Kidney (tissue), 14 donors: ENCODE results near the gene PGAP6. TPM values are rescaled to one million over a fixed set of nuclear protein-coding genes. Genes with fewer than 3 reads are reported as not detected.
A peak's percentile ranks its signal among the peaks of the same experiment; 100 is the strongest.

ENCODE experiments used
- DNase-seq, 5 donors: peaks; one replicate each; pipeline ENCODE4 v3.0.0-alpha.2; 2013 to 2020
- FAIRE-seq: peaks from 2 replicates; lab custom pipeline; 2012; peaks lifted over from hg19 to GRCh38; lab: Jason Lieb, UNC
- H3K27ac ChIP-seq, 2 donors: one replicate each; pipeline ENCODE4 v1.7.0; 2013; ENCODE audit warnings: low read depth in 2 of 2, low read length in 2 of 2, inconsistent platforms in 1 of 2
- H3K27me3 ChIP-seq: one replicate; pipeline ENCODE4 v1.7.1; 2013; ENCODE audit warnings: low read length, inconsistent platforms; ENCODE audit not compliant: control insufficient read depth, insufficient read depth
- H3K36me3 ChIP-seq, 3 donors: one replicate each; pipeline versions ENCODE4 v1.7.0 to v1.7.1; 2013; ENCODE audit warnings: low read length in 3 of 3, control low read depth in 1 of 3, inconsistent platforms in 1 of 3; ENCODE audit not compliant: insufficient read depth in 3 of 3, control insufficient read depth in 2 of 3
- H3K4me1 ChIP-seq, 3 donors: one replicate each; pipeline versions ENCODE4 v1.7.0 to v1.7.1; 2013; ENCODE audit warnings: low read length in 3 of 3, inconsistent platforms in 1 of 3, low read depth in 1 of 3; ENCODE audit not compliant: control insufficient read depth in 2 of 3, insufficient read depth in 2 of 3
- H3K4me3 ChIP-seq, 3 donors: one replicate each; pipeline versions ENCODE4 v1.7.0 to v1.8.1; 2013; ENCODE audit warnings: low read length in 3 of 3, control low read depth in 1 of 3, inconsistent platforms in 1 of 3
- H3K9ac ChIP-seq, 3 donors: one replicate each; pipeline versions ENCODE4 v1.7.0 to v1.7.1; 2013; ENCODE audit warnings: low read length in 3 of 3, control low read depth in 1 of 3, inconsistent platforms in 1 of 3
- H3K9me3 ChIP-seq, 3 donors: one replicate each; pipeline versions ENCODE4 v1.7.0 to v1.7.1; 2013; ENCODE audit warnings: low read length in 3 of 3, control low read depth in 1 of 3, inconsistent platforms in 1 of 3; ENCODE audit not compliant: control insufficient read depth in 2 of 3, insufficient read depth in 1 of 3
- CTCF ChIP-seq: IDR thresholded peaks from 3 replicates; pipeline ENCODE4 v1.5.1; 2012; ENCODE audit warnings: mild to moderate bottlenecking, moderate library complexity, borderline replicate concordance; ENCODE audit not compliant: insufficient read depth; ENCODE audit errors: extremely low read depth
- intact Hi-C: fragments of 100-400 bp; cut with DNase I; formaldehyde crosslinking; loops from one replicate; pipeline ENCODE4 v1.11.1; 2022
- polyA plus RNA-seq: library from polyadenylated mRNA; stranded (reverse); fragments of 350-450 nt; fragmentation: Illumina TruSeq; extraction: RNeasy Lipid Tissue Mini Kit (QIAGEN cat#74804); gene quantifications from one replicate; pipeline ENCODE4 v1.2.3, GENCODE V29; 2014; ENCODE audit warnings: low read depth, low replicate concordance; ENCODE audit not compliant: insufficient read depth
- total RNA-seq: library from RNA; stranded (reverse); fragmentation: NEBNext Ultra II Directional; extraction: Animal tissue kit (Norgen Biotek cat#: 25700); gene quantifications from one replicate; pipeline ENCODE4 v1.2.1, GENCODE V29; 2021
- donor health status: control.
- donor health status: control.
- donor health status: control.
- donor health status: control.
- donor health status: control.
- donor health status: DM: yes; HTN: yes; CAD: no.
- donor health status: Normal renal cell carcinoma (clear cell type).

PGAP6 gene
- total and polyA plus RNA-seq, 2 donors from 2014 or later, result 65.0 to 144 TPM

DNA sequence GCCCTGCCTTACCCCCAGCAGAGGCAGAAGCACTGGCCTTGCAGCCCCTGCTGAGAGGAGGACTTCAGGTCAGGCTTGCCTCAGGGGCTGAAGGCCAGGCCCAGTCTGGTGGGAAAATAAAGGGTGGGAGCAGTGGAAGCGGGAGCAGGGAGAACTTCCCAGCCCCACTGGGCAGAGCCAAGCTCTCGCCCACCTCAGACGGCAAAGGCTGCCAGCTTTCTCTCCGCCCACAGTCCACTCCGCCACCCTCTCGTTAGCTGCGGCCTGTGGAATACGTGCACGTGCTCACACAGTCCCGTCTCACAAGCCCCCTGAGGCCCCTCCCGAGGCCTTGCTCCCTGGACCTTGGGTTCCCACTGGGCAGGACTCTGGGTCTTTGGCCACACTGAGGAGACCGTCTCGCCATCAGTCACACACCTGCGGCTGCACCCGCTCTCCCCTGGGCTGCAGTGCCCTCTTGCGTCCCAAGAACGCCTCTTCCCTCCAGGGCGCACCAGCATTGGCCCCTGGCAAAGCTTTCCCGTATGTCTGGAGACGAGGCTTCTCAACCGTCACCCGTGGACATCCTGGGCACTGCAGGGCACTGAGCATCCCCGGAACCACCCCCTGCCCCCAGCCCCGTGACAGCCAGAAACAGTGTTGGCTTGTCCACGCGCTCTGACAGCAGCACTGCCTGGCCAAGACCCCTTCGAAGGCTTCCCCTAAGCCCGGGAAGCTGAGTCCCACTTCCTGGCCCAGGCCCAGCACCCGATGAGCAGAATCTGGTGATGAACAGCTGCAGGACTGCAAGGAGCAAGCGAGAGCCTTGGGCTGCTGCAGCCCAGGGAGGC, 19.7 kb downstream of the PGAP6 start:
- peak; percentile 66 for TF ChIP-seq CTCF
- intact Hi-C loops, result no loop called here
- Histone ChIP-seq H3K9ac (no peak overlapping the region), H3K27ac (no peak overlapping the region), H3K4me1 (peaks cover 0 to 13% (median 0%) of the 10 kb centered on the region in 3 donors), H3K27me3 (no peaks in the 10 kb centered on the region), H3K4me3 (no peak overlapping the region), H3K9me3 (no peaks in the 10 kb centered on the region), H3K36me3 (no peaks in the 10 kb centered on the region)
- DNase-seq (peak; percentile 80 to 91 (median 83)), FAIRE-seq (no peak)

GRCh38 chr16:361341-361871, 20.4 kb downstream of the PGAP6 start:
- Histone ChIP-seq H3K36me3 (no peaks in the 10 kb centered on the region), H3K27me3 (no peaks in the 10 kb centered on the region), H3K4me3 (no peak overlapping the region), H3K9me3 (no peaks in the 10 kb centered on the region), H3K27ac (no peak overlapping the region), H3K9ac (no peak overlapping the region), H3K4me1 (peaks cover 0 to 13% (median 0%) of the 10 kb centered on the region in 3 donors)
- FAIRE-seq (no peak), DNase-seq (no peak)
- intact Hi-C loops, result no loop called here
- no peak for TF ChIP-seq CTCF

DNA sequence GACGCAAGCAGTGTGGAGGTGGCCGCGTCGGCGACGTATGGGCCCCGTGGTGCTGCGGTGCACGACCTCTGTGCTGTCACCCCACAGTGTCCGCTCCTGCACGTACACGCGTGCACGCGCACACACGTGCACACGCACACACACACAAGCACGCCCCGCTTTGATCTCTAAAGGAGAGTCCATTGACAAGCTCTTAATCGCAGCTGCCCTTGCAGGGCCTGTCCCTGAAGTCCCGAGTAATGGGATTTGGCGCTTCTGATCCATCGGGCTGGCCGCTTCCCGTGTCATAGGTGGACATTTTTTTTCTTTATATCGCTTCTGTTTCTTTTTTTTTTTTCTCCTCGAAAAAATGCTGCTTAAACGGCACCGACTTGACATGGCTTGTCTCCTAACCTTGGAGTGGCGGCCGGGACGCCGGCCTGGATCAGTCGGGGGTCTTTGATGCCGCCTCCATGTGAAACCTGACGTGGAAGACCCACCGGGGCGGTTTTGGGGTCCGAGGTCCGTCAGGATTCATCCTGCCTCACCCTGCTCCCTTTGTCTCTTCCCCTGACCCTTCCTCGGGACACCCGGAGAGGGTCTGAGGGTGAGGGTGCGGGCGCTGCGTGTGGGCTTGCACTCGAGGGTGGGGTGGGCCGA, 21.0 kb downstream of the PGAP6 start:
- intact Hi-C loops, result no loop called here

More for the DNA sequence above, 21.0 kb downstream of the PGAP6 start:
- no peak overlapping the region for H3K4me3 ChIP-seq
- H3K9ac ChIP-seq, result no peak overlapping the region
- H3K9me3 ChIP-seq, result no peaks in the 10 kb centered on the region
- FAIRE-seq (no peak), DNase-seq (no peak)
- no peak for TF ChIP-seq CTCF
- H3K27me3 ChIP-seq, result no peaks in the 10 kb centered on the region
- no peaks in the 10 kb centered on the region for H3K36me3 ChIP-seq
- H3K27ac ChIP-seq, result no peak overlapping the region
- peaks cover 0 to 13% (median 0%) of the 10 kb centered on the region in 3 donors for H3K4me1 ChIP-seq
